Thyroid gland (tissue), 4 donors: ENCODE measurements around the gene HCFC1. TPM values are rescaled to one million over a fixed set of nuclear protein-coding genes. Genes with fewer than 3 reads are reported as not detected.

Experiments
- DNase-seq, 2 donors: peaks; one replicate each; pipeline ENCODE4 v3.0.0-alpha.2; 2019
- H3K27ac ChIP-seq, 3 donors: fragments of 200-600 bp; sonication (generic); 1 replicate in 2 of 3; 2 replicates in 1 of 3; pipeline ENCODE4 v1.5.1; 2016 to 2019; ENCODE audit warnings: mild to moderate bottlenecking in 1 of 3, moderate library complexity in 1 of 3
- H3K27me3 ChIP-seq: fragments of 200-600 bp; sonication (generic); one replicate; pipeline ENCODE4 v1.5.1; 2019
- H3K36me3 ChIP-seq, 2 donors: fragments of 200-600 bp; sonication (generic); one replicate each; pipeline ENCODE4 v1.5.1; 2016 to 2019
- H3K4me1 ChIP-seq, 2 donors: fragments of 200-600 bp; sonication (generic); one replicate each; pipeline ENCODE4 v1.5.1; 2017 to 2019
- H3K4me3 ChIP-seq, 3 donors: fragments of 200-600 bp; sonication (generic); replicated peaks in 1 of 3; 1 replicate in 2 of 3; 2 replicates in 1 of 3; pipeline ENCODE4 v1.5.1; 2016; ENCODE audit warnings: mild to moderate bottlenecking in 1 of 3
- H3K9me3 ChIP-seq: fragments of 200-600 bp; sonication (generic); one replicate; pipeline ENCODE4 v1.5.1; 2017
- CTCF ChIP-seq, 6 experiments: fragments of 200-600 bp in 3 of 6; fragments of 450-650 bp in 3 of 6; sonication (generic) in 3 of 6; IDR thresholded peaks; one replicate each; pipeline ENCODE4 v1.5.1; 2016 to 2019; ENCODE audit warnings: antibody characterized with exemption in 6 of 6, mild to moderate bottlenecking in 2 of 6, inconsistent platforms in 1 of 6, moderate library complexity in 1 of 6
- POLR2A ChIP-seq, 2 donors: fragments of 450-650 bp; IDR thresholded peaks; one replicate each; pipeline ENCODE4 v1.6.1; 2017; ENCODE audit warnings: antibody characterized with exemption in 2 of 2, mild to moderate bottlenecking in 2 of 2, moderate library complexity in 1 of 2
- WGBS, 2 donors: methylation state at CpG; one replicate each; pipeline ENCODE4 v1.1.5; 2017; 5-methylcytosine and 5-hydroxymethylcytosine counted together
- intact Hi-C: fragments of 100-400 bp; cut with DNase I; formaldehyde crosslinking; loops from one replicate; pipeline ENCODE4 v1.15.1; 2023
- total RNA-seq, 4 donors: library from RNA; depleted of rRNA; stranded (reverse); fragments of >200 nt; gene quantifications; one replicate each; pipeline ENCODE4 v1.2.3, GENCODE V29; 2016

HCFC1 gene
- total RNA-seq, 4 donors from 2014 or later: 23.5 to 119 (median 52.3) TPM

GRCh38 chrX:153961292-153961691 lies 10.3 kb downstream of the HCFC1 start:
- Histone ChIP-seq H3K27ac (no peak overlapping the region), H3K4me3 (no peak overlapping the region), H3K36me3 (peaks cover 57 to 58% of the 10 kb centered on the region in 2 donors), H3K4me1 (peaks cover 0 to 9% of the 10 kb centered on the region in 2 donors), H3K27me3 (no peaks in the 10 kb centered on the region), H3K9me3 (no peaks in the 10 kb centered on the region)
- DNase-seq: no peak
- TF ChIP-seq CTCF (IDR thresholded peaks at IDR 0.05) (no peak), POLR2A (IDR thresholded peaks at IDR 0.05) (no peak)
- intact Hi-C loops: no loop called here
- 87% methylated on average over 4 of the region's 11 CpGs; no CpG with 5 or more reads in 1 of the 2 donors for WGBS, 2 donors

GRCh38 chrX:153960786-153961185 lies 10.8 kb downstream of the HCFC1 start:
- intact Hi-C loops: no loop called here
- H3K4me3 ChIP-seq: no peak overlapping the region
- no peak for DNase-seq
- H3K27ac ChIP-seq: no peak overlapping the region
- H3K36me3 ChIP-seq: peaks cover 57 to 63% of the 10 kb centered on the region in 2 donors
- H3K9me3 ChIP-seq: no peaks in the 10 kb centered on the region
- peaks cover 0 to 4% of the 10 kb centered on the region in 2 donors for H3K4me1 ChIP-seq
- TF ChIP-seq POLR2A (IDR thresholded peaks at IDR 0.05) (no peak), CTCF (IDR thresholded peaks at IDR 0.05) (no peak)
- 95 to 96% methylated on average over 16 to 17 of the region's 22 CpGs for WGBS, 2 donors
- H3K27me3 ChIP-seq: no peaks in the 10 kb centered on the region

DNA sequence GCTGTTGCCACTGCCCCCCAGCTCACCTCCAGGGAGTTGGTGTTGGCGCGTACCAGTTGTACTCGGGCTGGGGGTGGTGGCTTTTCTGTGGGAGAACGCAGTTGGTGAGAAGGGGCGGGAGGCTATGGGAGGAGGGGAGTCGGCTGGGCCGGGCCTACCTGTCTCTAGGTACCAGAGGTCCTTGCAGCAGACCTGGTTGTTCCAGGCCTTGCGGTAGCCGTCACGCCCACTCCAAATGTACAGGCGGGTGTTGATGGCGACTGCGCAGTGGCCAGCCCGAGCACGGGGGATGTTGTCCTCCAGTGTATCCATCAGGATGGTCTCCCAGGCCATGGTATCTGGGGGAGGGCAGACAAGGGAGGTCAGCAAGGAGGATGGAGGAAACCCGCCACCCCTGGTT lies 11.5 kb downstream of the HCFC1 start:
- Histone ChIP-seq H3K36me3 (peaks cover 58 to 68% of the 10 kb centered on the region in 2 donors), H3K27ac (no peak overlapping the region), H3K9me3 (no peaks in the 10 kb centered on the region), H3K4me3 (no peak overlapping the region), H3K4me1 (no peaks in the 10 kb centered on the region), H3K27me3 (no peaks in the 10 kb centered on the region)
- DNase-seq: no peak
- intact Hi-C loops: no loop called here
- 95 to 98% methylated on average over 5 to 8 of the region's 16 CpGs for WGBS, 2 donors
- TF ChIP-seq CTCF (IDR thresholded peaks at IDR 0.05) (no peak), POLR2A (IDR thresholded peaks at IDR 0.05) (no peak)

GRCh38 chrX:153959649-153960048 lies 12.0 kb downstream of the HCFC1 start:
- Histone ChIP-seq H3K27ac (no peak overlapping the region), H3K9me3 (no peaks in the 10 kb centered on the region), H3K4me1 (no peaks in the 10 kb centered on the region), H3K36me3 (peaks cover 63 to 72% of the 10 kb centered on the region in 2 donors), H3K4me3 (no peak overlapping the region), H3K27me3 (no peaks in the 10 kb centered on the region)
- no peak for DNase-seq
- TF ChIP-seq POLR2A (IDR thresholded peaks at IDR 0.05): no peak
- no peak for TF ChIP-seq CTCF (IDR thresholded peaks at IDR 0.05)
- 83% methylated on average over 1 of the region's 15 CpGs; no CpG with 5 or more reads in 1 of the 2 donors for WGBS, 2 donors
- intact Hi-C loops: loop anchor here (10.0 kb wide), 1 partner anchor 425 kb away; no protein-coding TSS in a partner anchor

DNA sequence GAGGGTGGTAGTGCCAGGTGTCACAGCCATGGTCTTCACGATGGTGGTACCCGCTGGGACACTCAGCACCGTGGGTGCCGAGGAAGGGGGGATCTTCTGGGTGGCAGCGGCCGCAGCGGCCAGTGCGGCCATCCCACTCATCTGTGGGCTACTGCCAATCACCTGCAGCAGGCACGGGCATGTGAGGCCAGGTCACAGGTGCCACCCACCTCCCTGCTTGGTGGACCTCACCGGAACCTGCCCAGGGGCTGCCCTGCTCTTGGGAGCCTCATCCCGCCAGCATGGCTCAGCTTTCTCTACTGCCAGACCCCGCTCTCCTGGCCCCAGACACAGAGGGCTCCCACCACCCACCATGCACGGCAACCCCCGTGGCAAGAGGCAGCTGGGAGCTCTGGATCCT lies 13.0 kb downstream of the HCFC1 start:
- intact Hi-C loops: loop anchor here (10.0 kb wide), 1 partner anchor 424 kb away; no protein-coding TSS in a partner anchor
- peaks cover 71 to 83% of the 10 kb centered on the region in 2 donors for H3K36me3 ChIP-seq
- no peak overlapping the region for H3K27ac ChIP-seq
- H3K27me3 ChIP-seq: no peaks in the 10 kb centered on the region
- H3K4me1 ChIP-seq: no peaks in the 10 kb centered on the region
- H3K9me3 ChIP-seq: no peaks in the 10 kb centered on the region
- no peak for TF ChIP-seq POLR2A (IDR thresholded peaks at IDR 0.05)
- no peak for TF ChIP-seq CTCF (IDR thresholded peaks at IDR 0.05)
- DNase-seq: no peak
- WGBS, 2 donors: 80% methylated on average over 1 of the region's 14 CpGs; no CpG with 5 or more reads in 1 of the 2 donors
- H3K4me3 ChIP-seq: no peak overlapping the region
